WTC11 (cell line): ENCODE results near the gene FKBP1A. TPM values are rescaled to one million over a fixed set of nuclear protein-coding genes. Genes with fewer than 3 reads are reported as not detected.

Source experiments
- ATAC-seq: fragments of 200-7000 bp; cut with Tn5 transposase; 2 replicates; pipeline ENCODE4 v1.10.0; 2021; ENCODE audit warnings: mild to moderate bottlenecking, moderate library complexity
- CTCF ChIA-PET: fragments of 300-600 bp; sonication (Branson Sonifier 250); formaldehyde crosslinking; loops from one replicate; lab custom pipeline; 2021; ENCODE audit warnings: antibody characterized with exemption; lab: Charles Lee
- POLR2A ChIA-PET: fragments of 350-600 bp; sonication (Branson Sonifier 250); formaldehyde crosslinking; loops from one replicate; lab custom pipeline; 2021; ENCODE audit warnings: antibody characterized with exemption; lab: Charles Lee
- DNase-seq: peaks from one replicate; pipeline ENCODE4 v3.0.0; 2021; ENCODE audit warnings: low spot score
- H3K27ac Mint-ChIP-seq: 2 replicates; pipeline ENCODE4 v1.8.0; 2021; ENCODE audit warnings: mixed read lengths
- H3K27me3 Mint-ChIP-seq: 2 replicates; pipeline ENCODE4 v1.8.0; 2021; ENCODE audit warnings: low read depth, mild to moderate bottlenecking, moderate library complexity, mixed read lengths
- H3K36me3 Mint-ChIP-seq: 2 replicates; pipeline ENCODE4 v1.8.0; 2021; ENCODE audit warnings: mixed read lengths
- H3K4me1 Mint-ChIP-seq: 2 replicates; pipeline ENCODE4 v1.8.0; 2022; ENCODE audit warnings: mixed read lengths
- H3K4me3 Mint-ChIP-seq: 2 replicates; pipeline ENCODE4 v1.8.0; 2021; ENCODE audit warnings: mild to moderate bottlenecking, moderate library complexity, mixed read lengths
- H3K9me3 Mint-ChIP-seq: 2 replicates; pipeline ENCODE4 v1.8.0; 2021; ENCODE audit warnings: mixed read lengths
- ATF1 ChIP-seq: sonication (generic); formaldehyde crosslinking; IDR thresholded peaks from 2 replicates; pipeline ENCODE4 v1.8.1; 2023; ENCODE audit warnings: mild to moderate bottlenecking, moderate library complexity, missing genetic modification reagents
- FOXJ3 ChIP-seq: sonication (generic); formaldehyde crosslinking; IDR thresholded peaks from 2 replicates; pipeline ENCODE4 v1.9.0; 2021; ENCODE audit warnings: missing genetic modification reagents, mild to moderate bottlenecking, borderline replicate concordance
- FOXK1 ChIP-seq: sonication (generic); formaldehyde crosslinking; IDR thresholded peaks from 2 replicates; pipeline ENCODE4 v1.8.0; 2022; ENCODE audit warnings: mild to moderate bottlenecking, moderate library complexity, missing genetic modification reagents
- GABPB1 ChIP-seq: sonication (generic); formaldehyde crosslinking; IDR thresholded peaks from 2 replicates; pipeline ENCODE4 v1.8.1; 2023; ENCODE audit warnings: mild to moderate bottlenecking, missing genetic modification reagents
- GTF2I ChIP-seq: fragments of 250-450 bp; sonication (Bioruptor Pico); conservative IDR thresholded peaks from 2 replicates; pipeline ENCODE4 v1.4.0; 2021; ENCODE audit warnings: mild to moderate bottlenecking
- HMGA2 ChIP-seq: fragments of 250-450 bp; sonication (Bioruptor Pico); IDR thresholded peaks from 2 replicates; pipeline ENCODE4 v1.4.0; 2021; ENCODE audit warnings: mild to moderate bottlenecking, moderate library complexity
- IRF2 ChIP-seq: sonication (generic); formaldehyde crosslinking; IDR thresholded peaks from 2 replicates; pipeline ENCODE4 v1.8.0; 2022; ENCODE audit warnings: low read depth, missing genetic modification reagents, borderline replicate concordance
- MYBL2 ChIP-seq: sonication (generic); formaldehyde crosslinking; IDR thresholded peaks from 2 replicates; pipeline ENCODE4 v1.8.1; 2023; ENCODE audit warnings: mild to moderate bottlenecking, moderate library complexity, missing genetic modification reagents
- NFE2L1 ChIP-seq: sonication (generic); formaldehyde crosslinking; IDR thresholded peaks from 2 replicates; pipeline ENCODE4 v1.8.1; 2023; ENCODE audit warnings: missing genetic modification reagents
- NFYB ChIP-seq: sonication (generic); formaldehyde crosslinking; conservative IDR thresholded peaks from 2 replicates; pipeline ENCODE4 v1.8.0; 2022; ENCODE audit warnings: low read depth, missing genetic modification reagents
- NR1H2 ChIP-seq: sonication (generic); formaldehyde crosslinking; IDR thresholded peaks from 2 replicates; pipeline ENCODE4 v1.9.0; 2021; ENCODE audit warnings: mild to moderate bottlenecking, moderate library complexity, missing genetic modification reagents
- NR2C2 ChIP-seq: sonication (generic); formaldehyde crosslinking; IDR thresholded peaks from 2 replicates; pipeline ENCODE4 v1.8.0; 2022; ENCODE audit warnings: mild to moderate bottlenecking, missing genetic modification reagents
- OVOL2 ChIP-seq: fragments of 250-450 bp; sonication (Bioruptor Pico); IDR thresholded peaks from 2 replicates; pipeline ENCODE4 v1.9.0; 2021; ENCODE audit warnings: mild to moderate bottlenecking, borderline replicate concordance
- RELA ChIP-seq: sonication (generic); formaldehyde crosslinking; IDR thresholded peaks from 2 replicates; pipeline ENCODE4 v1.8.1; 2022; ENCODE audit warnings: missing genetic modification reagents, mild to moderate bottlenecking, borderline replicate concordance
- SMAD3 ChIP-seq: sonication (generic); formaldehyde crosslinking; IDR thresholded peaks from 2 replicates; pipeline ENCODE4 v1.8.0; 2022; ENCODE audit warnings: missing genetic modification reagents, mild to moderate bottlenecking, borderline replicate concordance
- SMAD4 ChIP-seq: sonication (generic); formaldehyde crosslinking; IDR thresholded peaks from 2 replicates; pipeline ENCODE4 v1.8.0; 2022; ENCODE audit warnings: mild to moderate bottlenecking, missing genetic modification reagents
- SOX15 ChIP-seq: fragments of 250-450 bp; sonication (Bioruptor Pico); IDR thresholded peaks from 2 replicates; pipeline ENCODE4 v1.9.0; 2021; ENCODE audit warnings: mild to moderate bottlenecking
- SP1 ChIP-seq: sonication (generic); formaldehyde crosslinking; conservative IDR thresholded peaks from 2 replicates; pipeline ENCODE4 v1.8.1; 2022; ENCODE audit warnings: missing genetic modification reagents
- ZBTB21 ChIP-seq: sonication (generic); formaldehyde crosslinking; IDR thresholded peaks from 2 replicates; pipeline ENCODE4 v1.8.1; 2023; ENCODE audit warnings: mild to moderate bottlenecking, missing genetic modification reagents, borderline replicate concordance
- ZNF121 ChIP-seq: sonication (generic); formaldehyde crosslinking; IDR thresholded peaks from 2 replicates; pipeline ENCODE4 v1.8.0; 2023; ENCODE audit warnings: missing genetic modification reagents
- ZNF138 ChIP-seq: sonication (generic); formaldehyde crosslinking; conservative IDR thresholded peaks from 2 replicates; pipeline ENCODE4 v1.8.1; 2022; ENCODE audit warnings: mild to moderate bottlenecking, moderate library complexity, missing genetic modification reagents
- ZNF219 ChIP-seq: sonication (generic); formaldehyde crosslinking; IDR thresholded peaks from 2 replicates; pipeline ENCODE4 v1.8.0; 2023; ENCODE audit warnings: missing genetic modification reagents, mild to moderate bottlenecking, borderline replicate concordance
- ZNF416 ChIP-seq: fragments of 250-450 bp; sonication (Bioruptor Pico); IDR thresholded peaks from 2 replicates; pipeline ENCODE4 v1.9.0; 2021; ENCODE audit warnings: mild to moderate bottlenecking, inconsistent platforms
- ZNF671 ChIP-seq: fragments of 250-450 bp; sonication (Bioruptor Pico); IDR thresholded peaks from 2 replicates; pipeline ENCODE4 v1.8.0; 2021; ENCODE audit warnings: mild to moderate bottlenecking
- total RNA-seq: library from RNA; stranded (reverse); gene quantifications from 3 replicates; pipeline ENCODE4 v1.2.3, GENCODE V29; 2021
- TF ChIP-seq, protein P1 (sequence below): sonication (generic); formaldehyde crosslinking; IDR thresholded peaks from 2 replicates; pipeline ENCODE4 v1.8.1; 2023; ENCODE audit warnings: mild to moderate bottlenecking, missing genetic modification reagents, moderate library complexity
- TF ChIP-seq, protein P2 (sequence below): sonication (generic); formaldehyde crosslinking; IDR thresholded peaks from 2 replicates; pipeline ENCODE4 v1.8.0; 2022; ENCODE audit warnings: mild to moderate bottlenecking, missing genetic modification reagents
- TF ChIP-seq, protein P3 (sequence below): sonication (generic); formaldehyde crosslinking; IDR thresholded peaks from 2 replicates; pipeline ENCODE4 v1.8.1; 2022; ENCODE audit warnings: mild to moderate bottlenecking, moderate library complexity, missing genetic modification reagents
- TF ChIP-seq, protein P4 (sequence below): fragments of 250-450 bp; sonication (Bioruptor Pico); IDR thresholded peaks from 2 replicates; pipeline ENCODE4 v2.1.2; 2022; ENCODE audit warnings: mild to moderate bottlenecking, moderate library complexity
- TF ChIP-seq, protein P5 (sequence below): sonication (generic); formaldehyde crosslinking; IDR thresholded peaks from 2 replicates; pipeline ENCODE4 v1.8.0; 2022; ENCODE audit warnings: mild to moderate bottlenecking, missing genetic modification reagents

FKBP1A gene
- total RNA-seq, 1 experiment from 2014 or later = 218 TPM

DNA sequence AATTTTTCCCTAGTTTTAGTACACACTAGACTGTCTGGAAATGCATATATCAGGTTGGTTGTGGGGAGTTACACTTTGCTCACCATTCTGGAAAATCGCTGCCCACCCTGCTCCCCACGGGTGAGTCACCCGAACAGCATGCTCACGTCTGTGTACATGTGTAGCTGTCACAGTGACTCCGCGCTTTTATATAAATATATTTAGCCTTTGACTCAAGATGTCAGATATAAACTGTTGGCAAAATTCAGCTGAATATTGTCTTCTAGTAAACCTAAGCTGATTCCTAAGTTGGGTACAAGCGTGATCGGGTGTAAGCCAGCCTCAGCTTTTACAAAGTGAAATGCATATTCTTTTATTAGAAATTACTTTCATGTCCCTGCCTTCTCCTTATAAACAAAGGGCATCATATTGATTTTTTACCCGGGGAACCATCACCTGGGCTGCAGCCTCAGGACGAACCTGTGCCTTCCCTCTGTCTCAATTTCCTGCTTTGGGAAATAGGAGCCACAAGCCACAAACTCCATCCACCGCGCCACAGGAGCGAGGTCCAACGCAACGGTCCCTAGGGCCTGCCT is 68.2 kb downstream of the FKBP1A start:
- Mint-ChIP-seq H3K4me1 (peaks cover 7% of the 10 kb centered on the region; the same call in 1 of the 2 replicates), H3K4me3 (no peak overlapping the region), H3K27ac (no peak overlapping the region), H3K9me3 (no peaks in the 10 kb centered on the region), H3K36me3 (no peaks in the 10 kb centered on the region), H3K27me3 (peaks cover 8% of the 10 kb centered on the region)
- no peak for DNase-seq
- TF ChIP-seq ZNF671 (CRISPR knock-in tag) = no peak
- TF ChIP-seq RELA (CRISPR knock-in tag) = no peak
- no peak for TF ChIP-seq FOXJ3
- TF ChIP-seq, protein P1, sequence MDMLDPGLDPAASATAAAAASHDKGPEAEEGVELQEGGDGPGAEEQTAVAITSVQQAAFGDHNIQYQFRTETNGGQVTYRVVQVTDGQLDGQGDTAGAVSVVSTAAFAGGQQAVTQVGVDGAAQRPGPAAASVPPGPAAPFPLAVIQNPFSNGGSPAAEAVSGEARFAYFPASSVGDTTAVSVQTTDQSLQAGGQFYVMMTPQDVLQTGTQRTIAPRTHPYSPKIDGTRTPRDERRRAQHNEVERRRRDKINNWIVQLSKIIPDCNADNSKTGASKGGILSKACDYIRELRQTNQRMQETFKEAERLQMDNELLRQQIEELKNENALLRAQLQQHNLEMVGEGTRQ = no peak
- TF ChIP-seq IRF2 (CRISPR knock-in tag) = no peak
- no peak for TF ChIP-seq NFE2L1 (CRISPR knock-in tag)
- no peak for TF ChIP-seq NR1H2 (CRISPR knock-in tag)
- TF ChIP-seq, protein P2, sequence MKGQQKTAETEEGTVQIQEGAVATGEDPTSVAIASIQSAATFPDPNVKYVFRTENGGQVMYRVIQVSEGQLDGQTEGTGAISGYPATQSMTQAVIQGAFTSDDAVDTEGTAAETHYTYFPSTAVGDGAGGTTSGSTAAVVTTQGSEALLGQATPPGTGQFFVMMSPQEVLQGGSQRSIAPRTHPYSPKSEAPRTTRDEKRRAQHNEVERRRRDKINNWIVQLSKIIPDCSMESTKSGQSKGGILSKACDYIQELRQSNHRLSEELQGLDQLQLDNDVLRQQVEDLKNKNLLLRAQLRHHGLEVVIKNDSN (CRISPR knock-in tag) = no peak
- TF ChIP-seq ZBTB21 (CRISPR knock-in tag) = no peak
- no peak for TF ChIP-seq SMAD3 (CRISPR knock-in tag)
- TF ChIP-seq NFYB = no peak
- TF ChIP-seq GABPB1 (CRISPR knock-in tag) = no peak
- TF ChIP-seq, protein P3, sequence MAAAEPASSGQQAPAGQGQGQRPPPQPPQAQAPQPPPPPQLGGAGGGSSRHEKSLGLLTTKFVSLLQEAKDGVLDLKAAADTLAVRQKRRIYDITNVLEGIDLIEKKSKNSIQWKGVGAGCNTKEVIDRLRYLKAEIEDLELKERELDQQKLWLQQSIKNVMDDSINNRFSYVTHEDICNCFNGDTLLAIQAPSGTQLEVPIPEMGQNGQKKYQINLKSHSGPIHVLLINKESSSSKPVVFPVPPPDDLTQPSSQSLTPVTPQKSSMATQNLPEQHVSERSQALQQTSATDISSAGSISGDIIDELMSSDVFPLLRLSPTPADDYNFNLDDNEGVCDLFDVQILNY (CRISPR knock-in tag) = no peak
- no peak for TF ChIP-seq SOX15 (CRISPR knock-in tag)
- TF ChIP-seq SP1 (CRISPR knock-in tag) = no peak
- TF ChIP-seq HMGA2 (CRISPR knock-in tag) = no peak
- no peak for TF ChIP-seq MYBL2
- TF ChIP-seq, protein P4, sequence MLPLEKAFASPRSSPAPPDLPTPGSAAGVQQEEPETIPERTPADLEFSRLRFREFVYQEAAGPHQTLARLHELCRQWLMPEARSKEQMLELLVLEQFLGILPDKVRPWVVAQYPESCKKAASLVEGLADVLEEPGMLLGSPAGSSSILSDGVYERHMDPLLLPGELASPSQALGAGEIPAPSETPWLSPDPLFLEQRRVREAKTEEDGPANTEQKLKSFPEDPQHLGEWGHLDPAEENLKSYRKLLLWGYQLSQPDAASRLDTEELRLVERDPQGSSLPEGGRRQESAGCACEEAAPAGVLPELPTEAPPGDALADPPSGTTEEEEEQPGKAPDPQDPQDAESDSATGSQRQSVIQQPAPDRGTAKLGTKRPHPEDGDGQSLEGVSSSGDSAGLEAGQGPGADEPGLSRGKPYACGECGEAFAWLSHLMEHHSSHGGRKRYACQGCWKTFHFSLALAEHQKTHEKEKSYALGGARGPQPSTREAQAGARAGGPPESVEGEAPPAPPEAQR (CRISPR knock-in tag) = no peak
- no peak for ATAC-seq
- ChIA-PET POLR2A (no interaction called here), CTCF (interaction anchor here (0.7 to 1.6 kb wide), 4 partner anchors 10 to 143 kb away, joined by 3 to 5 read pairs (median 4); partner anchors contain the start of gene NSFL1C)

DNA sequence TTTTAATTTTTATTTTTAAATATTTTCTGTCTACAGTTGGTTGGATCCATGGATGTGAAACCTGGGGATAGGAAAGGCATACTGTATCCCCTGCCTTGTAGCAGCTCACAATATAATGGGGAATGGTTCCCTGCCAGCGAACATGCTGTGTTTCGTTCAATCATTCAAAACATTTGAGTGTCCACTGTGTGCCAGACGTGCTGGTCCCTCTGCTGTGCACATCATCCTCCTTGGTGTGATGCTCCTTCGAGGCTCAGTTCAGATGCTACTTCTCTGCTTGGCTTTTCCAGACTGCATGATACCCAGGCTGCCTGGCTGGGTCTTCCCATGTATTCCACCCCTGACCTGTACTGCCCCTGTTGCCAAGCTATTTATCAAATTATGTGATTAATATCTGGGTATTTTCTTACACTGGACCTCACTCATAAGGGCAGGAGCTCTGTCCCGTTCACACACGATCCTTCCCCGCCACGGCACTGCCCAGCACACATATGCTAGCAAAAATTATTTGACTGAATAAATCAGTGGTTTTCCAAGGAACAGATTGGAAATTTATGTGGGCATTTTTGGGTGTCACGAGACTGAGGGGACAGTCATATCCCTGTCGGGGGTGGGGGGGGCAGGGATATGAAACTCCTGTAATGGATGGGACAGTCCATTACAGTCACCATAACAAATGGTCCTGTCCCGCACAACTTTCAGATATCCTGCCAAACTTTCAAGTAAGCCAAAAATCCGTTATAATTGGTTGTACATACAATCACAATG is 68.8 kb downstream of the FKBP1A start:
- no peak for ATAC-seq
- POLR2A ChIA-PET = no interaction called here
- TF ChIP-seq ZNF121 (CRISPR knock-in tag) (no peak), GTF2I (CRISPR knock-in tag) (no peak), ZBTB21 (CRISPR knock-in tag) (no peak), OVOL2 (CRISPR knock-in tag) (no peak), NR2C2 (CRISPR knock-in tag) (no peak), ATF1 (CRISPR knock-in tag) (no peak), ZNF219 (CRISPR knock-in tag) (no peak), ZNF416 (no peak), FOXK1 (CRISPR knock-in tag) (no peak), ZNF138 (CRISPR knock-in tag) (no peak), SMAD4 (CRISPR knock-in tag) (no peak)
- TF ChIP-seq, protein P5, sequence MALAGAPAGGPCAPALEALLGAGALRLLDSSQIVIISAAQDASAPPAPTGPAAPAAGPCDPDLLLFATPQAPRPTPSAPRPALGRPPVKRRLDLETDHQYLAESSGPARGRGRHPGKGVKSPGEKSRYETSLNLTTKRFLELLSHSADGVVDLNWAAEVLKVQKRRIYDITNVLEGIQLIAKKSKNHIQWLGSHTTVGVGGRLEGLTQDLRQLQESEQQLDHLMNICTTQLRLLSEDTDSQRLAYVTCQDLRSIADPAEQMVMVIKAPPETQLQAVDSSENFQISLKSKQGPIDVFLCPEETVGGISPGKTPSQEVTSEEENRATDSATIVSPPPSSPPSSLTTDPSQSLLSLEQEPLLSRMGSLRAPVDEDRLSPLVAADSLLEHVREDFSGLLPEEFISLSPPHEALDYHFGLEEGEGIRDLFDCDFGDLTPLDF = no peak
- TF ChIP-seq, protein P2 (CRISPR knock-in tag) = no peak

More for the DNA sequence above, 68.8 kb downstream of the FKBP1A start:
- CTCF ChIA-PET = interaction anchor here (0.7 to 2.7 kb wide), 3 partner anchors 11 to 15 kb away, joined by 3 to 33 read pairs (median 3); no protein-coding TSS in a partner anchor
- no peaks in the 10 kb centered on the region for H3K36me3 Mint-ChIP-seq
- peaks cover 7% of the 10 kb centered on the region; the same call in 1 of the 2 replicates for H3K4me1 Mint-ChIP-seq
- H3K27ac Mint-ChIP-seq = no peak overlapping the region
- peaks cover 9% of the 10 kb centered on the region for H3K27me3 Mint-ChIP-seq
- H3K4me3 Mint-ChIP-seq = no peak overlapping the region
- no peaks in the 10 kb centered on the region for H3K9me3 Mint-ChIP-seq
- no peak for DNase-seq
